Erythroblast (primary cell): ENCODE results near the gene CD300E.

Experiments used
- GATA1 ChIP-seq: IDR thresholded peaks from 2 replicates; pipeline ENCODE4 v1.6.1; 2011; ENCODE audit warnings: low read depth, mild to moderate bottlenecking, control low read depth, low read length, moderate library complexity
- POLR2A ChIP-seq: IDR thresholded peaks from 2 replicates; pipeline ENCODE4 v1.6.1; 2011; ENCODE audit warnings: mild to moderate bottlenecking, low read length

DNA sequence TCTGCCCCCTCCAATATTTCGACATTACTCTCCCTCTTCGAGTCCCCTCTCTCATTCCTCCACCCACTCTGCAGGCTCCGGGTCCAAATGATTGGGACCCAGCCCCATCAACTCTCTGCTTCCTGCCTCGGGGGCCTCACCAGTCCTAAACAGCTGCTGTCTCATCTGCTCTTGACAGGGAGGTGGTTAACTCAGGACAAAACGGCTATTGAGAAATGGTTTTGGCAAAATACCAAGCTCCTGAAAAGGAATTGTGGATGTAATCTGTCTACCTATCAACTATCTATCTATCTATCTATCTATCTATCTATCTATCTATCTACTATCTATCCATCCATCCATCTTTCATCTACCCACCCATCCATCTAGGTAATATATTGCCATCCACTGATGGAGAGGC, 58.4 kb downstream of the CD300E start:
- TF ChIP-seq POLR2A, result no peak
- no peak for TF ChIP-seq GATA1
